Endothelial cell of umbilical vein (primary cell): ENCODE results near the gene LIPG. TPM values are rescaled to one million over a fixed set of nuclear protein-coding genes. Genes with fewer than 3 reads are reported as not detected.

Source experiments
- BruUV-seq: library from RNA; stranded (reverse); fragments of 400-500 nt; replicated peaks from 2 replicates; lab custom pipeline; 2021; lab: Mats Ljungman, UMichigan
- CTCF ChIA-PET: fragments of 300-600, 350-600 bp; sonication (Branson Sonifier 250); formaldehyde crosslinking; loops from one replicate; lab custom pipeline; 2021; ENCODE audit warnings: antibody characterized with exemption, inconsistent platforms; lab: Charles Lee
- POLR2A ChIA-PET: fragments of 300-600, 350-600 bp; sonication (Branson Sonifier 250); formaldehyde crosslinking; loops from one replicate; lab custom pipeline; 2021; ENCODE audit warnings: antibody characterized with exemption, inconsistent platforms; lab: Charles Lee
- DNase-seq: peaks from one replicate; pipeline ENCODE4 v3.0.0-alpha.2; 2011; ENCODE audit warnings: low read depth, low spot score
- FAIRE-seq: peaks from 2 replicates; lab custom pipeline; 2011; peaks lifted over from hg19 to GRCh38; lab: Jason Lieb, UNC
- H2AFZ ChIP-seq: 2 replicates; pipeline ENCODE4 v1.6.0; 2012; ENCODE audit warnings: low read depth, low read length, control low read depth, inconsistent platforms
- H3K27ac ChIP-seq: 2 replicates; pipeline ENCODE4 v1.5.1; 2011; ENCODE audit warnings: low read depth, mild to moderate bottlenecking, control low read depth, low read length, moderate library complexity; ENCODE audit not compliant: insufficient read depth
- H3K27me3 ChIP-seq, 2 experiments: 2 replicates each; pipeline versions ENCODE4 v1.6.0 to v1.6.1; 2011; ENCODE audit warnings: low read length in 2 of 2, mixed read lengths in 1 of 2; ENCODE audit not compliant: control insufficient read depth in 2 of 2, insufficient read depth in 2 of 2
- H3K36me3 ChIP-seq, 2 experiments: 2 replicates in 1 of 2; 3 replicates in 1 of 2; pipeline ENCODE4 v1.5.1; 2011; ENCODE audit warnings: low read length in 2 of 2, mild to moderate bottlenecking in 1 of 2, moderate library complexity in 1 of 2; ENCODE audit not compliant: control insufficient read depth in 2 of 2, insufficient read depth in 2 of 2; ENCODE audit errors: extremely low read depth in 1 of 2
- H3K4me1 ChIP-seq: 3 replicates; pipeline ENCODE4 v1.5.1; 2011; ENCODE audit warnings: mild to moderate bottlenecking, low read length; ENCODE audit not compliant: control insufficient read depth, insufficient read depth; ENCODE audit errors: extremely low read depth
- H3K4me2 ChIP-seq: 2 replicates; pipeline ENCODE4 v1.6.1; 2011; ENCODE audit warnings: low read length, control low read depth, mixed read lengths; ENCODE audit not compliant: insufficient read depth
- H3K4me3 ChIP-seq, 3 experiments: fragments of 200-600 bp in 1 of 3; sonication (generic), shearing (Covaris generic) in 1 of 3; replicated peaks in 1 of 3; 2 replicates each; pipeline ENCODE4 v1.5.1; 2011 to 2016; ENCODE audit warnings: control low read depth in 3 of 3, low read length in 3 of 3, mild to moderate bottlenecking in 2 of 3, inconsistent platforms in 1 of 3, low read depth in 1 of 3, moderate library complexity in 1 of 3; ENCODE audit not compliant: insufficient read depth in 1 of 3
- H3K79me2 ChIP-seq: 2 replicates; pipeline ENCODE4 v1.6.0; 2012; ENCODE audit warnings: low read length, inconsistent platforms; ENCODE audit not compliant: control insufficient read depth, insufficient read depth
- H3K9ac ChIP-seq: replicated peaks from 2 replicates; pipeline ENCODE3; 2011; ENCODE audit warnings: low read length, control low read depth; ENCODE audit not compliant: insufficient read depth; ENCODE audit errors: extremely low read depth
- H3K9me1 ChIP-seq: replicated peaks from 3 replicates; pipeline ENCODE4 v1.6.0; 2011; ENCODE audit warnings: mild to moderate bottlenecking, low read length; ENCODE audit not compliant: control insufficient read depth, insufficient read depth; ENCODE audit errors: extremely low read depth
- H3K9me3 ChIP-seq: replicated peaks from 2 replicates; pipeline ENCODE4 v1.5.1; 2012; ENCODE audit warnings: low read length, inconsistent platforms; ENCODE audit not compliant: control insufficient read depth, insufficient read depth
- H4K20me1 ChIP-seq: replicated peaks from 2 replicates; pipeline ENCODE3; 2011; ENCODE audit warnings: mild to moderate bottlenecking, low read length; ENCODE audit not compliant: control insufficient read depth, insufficient read depth; ENCODE audit errors: extremely low read depth
- EZH2 ChIP-seq: IDR thresholded peaks from 2 replicates; pipeline ENCODE4 v1.6.1; 2012; ENCODE audit warnings: borderline replicate concordance, low read depth, mild to moderate bottlenecking, moderate library complexity, low read length, inconsistent platforms; ENCODE audit not compliant: severe bottlenecking
- FOS ChIP-seq: IDR thresholded peaks from 2 replicates; pipeline ENCODE4 v1.6.1; 2011; ENCODE audit warnings: mild to moderate bottlenecking, low read length, moderate library complexity, borderline replicate concordance; ENCODE audit not compliant: insufficient read depth
- GATA2 ChIP-seq: IDR thresholded peaks from 2 replicates; pipeline ENCODE4 v1.7.0; 2011; ENCODE audit warnings: low read depth, mild to moderate bottlenecking, moderate library complexity, mixed read lengths, low read length; ENCODE audit not compliant: insufficient read length, insufficient read depth
- JUN ChIP-seq: IDR thresholded peaks from 2 replicates; pipeline ENCODE4 v1.6.1; 2011; ENCODE audit warnings: borderline replicate concordance, low read depth; ENCODE audit not compliant: insufficient read length, insufficient read depth
- MYC ChIP-seq: IDR thresholded peaks from one replicate; pipeline ENCODE4 v1.6.1; 2011; ENCODE audit warnings: mild to moderate bottlenecking, low read depth, low read length
- POLR2A ChIP-seq: IDR thresholded peaks from 2 replicates; pipeline ENCODE4 v1.6.1; 2012; ENCODE audit warnings: low read depth, mild to moderate bottlenecking, control low read depth, low read length
- POLR2AphosphoS5 ChIP-seq: IDR thresholded peaks from 2 replicates; pipeline ENCODE4 v1.6.1; 2012; ENCODE audit warnings: low read depth, mild to moderate bottlenecking, control low read depth, low read length, moderate library complexity; ENCODE audit not compliant: insufficient read depth
- dilution Hi-C: fragments of 300-500 bp; cut with MboI; formaldehyde crosslinking; loops from one replicate; pipeline ENCODE4 v1.15.0; 2019; ENCODE audit warnings: low sequenced_read_pairs; ENCODE audit not compliant: extremely low pct_ligation_motif_present
- intact Hi-C: fragments of 100-400 bp; cut with micrococcal nuclease; formaldehyde crosslinking; loops from one replicate; pipeline ENCODE4 v1.10.0; 2022
- polyA plus RNA-seq, 4 experiments: library from polyadenylated mRNA; depleted of rRNA in 3 of 4; stranded (reverse) in 3 of 4; unstranded in 1 of 4; fragments of >200 nt; gene quantifications; 2 replicates each; pipeline versions ENCODE4 v1.2.1 to v1.2.3, GENCODE V29; 2011 to 2012; ENCODE audit warnings: missing spikeins in 1 of 4
- total RNA-seq: library from RNA; stranded (reverse); gene quantifications from 2 replicates; pipeline ENCODE4 v1.2.3, GENCODE V29; 2021
- TF ChIP-seq, protein P1 (sequence below): IDR thresholded peaks from 2 replicates; pipeline ENCODE4 v1.6.1; 2011; ENCODE audit not compliant: insufficient read depth, insufficient read length
- TF ChIP-seq, protein P2 (sequence below), 2 donors: IDR thresholded peaks; 1 replicate in 1 of 2; 2 replicates in 1 of 2; pipeline ENCODE4 v1.5.1; 2011; ENCODE audit warnings: low read length in 2 of 2, mild to moderate bottlenecking in 2 of 2, moderate library complexity in 2 of 2, control low read depth in 1 of 2, inconsistent platforms in 1 of 2, low read depth in 1 of 2; ENCODE audit not compliant: insufficient read depth in 1 of 2; ENCODE audit errors: extremely low read depth in 1 of 2

The LIPG gene
- total and polyA plus RNA-seq, 2 donors (not counting 3 experiments of a cell fraction or from before 2014, with no cell fraction given): 80.6 to 86.3 TPM

DNA sequence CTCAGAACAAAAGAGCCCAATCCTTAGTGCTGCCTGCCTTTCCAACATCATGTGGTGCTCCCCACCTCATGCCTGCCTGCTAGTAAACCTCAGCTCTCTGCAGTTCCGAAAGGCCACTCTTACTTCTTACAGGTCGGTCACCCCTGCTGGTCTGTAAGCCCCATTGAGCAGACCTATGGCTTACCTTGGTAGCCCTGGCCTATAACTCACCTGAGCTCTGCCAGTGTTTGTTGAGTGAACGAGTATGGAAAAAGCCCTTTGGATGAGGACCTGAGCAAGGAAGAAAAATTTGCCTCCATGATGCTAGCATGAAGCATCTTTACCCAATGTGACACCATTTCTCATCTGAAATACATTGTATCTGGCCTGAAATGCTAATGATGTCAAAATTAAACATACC lies 83.3 kb downstream of the LIPG start:
- Histone ChIP-seq H3K4me2 (no peak overlapping the region), H3K36me3 (no peaks in the 10 kb centered on the region), H3K79me2 (no peaks in the 10 kb centered on the region), H3K9me1 (no peaks in the 10 kb centered on the region), H3K9ac (no peak overlapping the region), H2AFZ (no peak overlapping the region), H3K27ac (no peak overlapping the region), H3K4me3 (no peak overlapping the region), H3K4me1 (peaks cover 10% of the 10 kb centered on the region), H4K20me1 (no peaks in the 10 kb centered on the region), H3K9me3 (no peaks in the 10 kb centered on the region), H3K27me3 (no peaks in the 10 kb centered on the region)
- POLR2A ChIA-PET: no interaction called here
- CTCF ChIA-PET: no interaction called here
- no TSS peak for BruUV-seq
- no peak for DNase-seq
- dilution Hi-C loops: no loop called here
- intact Hi-C loops: loop anchor here (5.0 kb wide), 2 partner anchors 42 to 83 kb away; partner anchors contain the start of gene LIPG
- TF ChIP-seq GATA2: no peak
- TF ChIP-seq EZH2: no peak
- no peak for TF ChIP-seq MYC
- TF ChIP-seq FOS: no peak
- no peak for TF ChIP-seq POLR2A
- no peak for TF ChIP-seq JUN
- TF ChIP-seq, protein P1, sequence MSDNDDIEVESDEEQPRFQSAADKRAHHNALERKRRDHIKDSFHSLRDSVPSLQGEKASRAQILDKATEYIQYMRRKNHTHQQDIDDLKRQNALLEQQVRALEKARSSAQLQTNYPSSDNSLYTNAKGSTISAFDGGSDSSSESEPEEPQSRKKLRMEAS: no peak
- no peak for FAIRE-seq

DNA sequence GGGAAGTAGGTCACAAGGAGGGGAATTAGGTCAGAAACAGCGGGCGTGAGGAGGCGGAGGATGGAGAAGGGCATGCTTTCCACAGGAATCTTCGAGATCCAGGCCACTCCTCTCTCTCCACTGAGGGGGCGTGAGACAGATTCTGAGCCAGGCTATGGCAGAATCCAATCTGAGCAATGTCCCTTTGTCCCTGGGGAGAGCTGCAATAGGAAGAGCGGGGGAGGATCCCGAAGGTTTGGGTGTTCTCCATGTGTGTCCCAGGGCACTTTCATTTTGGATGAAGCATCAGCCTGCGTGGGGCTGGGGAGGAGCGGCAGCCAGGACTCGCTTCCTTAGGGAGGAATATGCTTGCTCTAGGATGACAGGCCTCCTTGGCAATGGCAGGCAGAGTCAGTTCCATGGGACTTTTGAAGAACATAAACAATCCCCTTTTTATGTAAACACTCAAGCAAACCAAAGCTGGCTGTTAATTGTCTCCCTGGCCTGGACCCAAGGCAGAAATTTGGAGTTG lies 84.0 kb downstream of the LIPG start:
- DNase-seq (no peak), FAIRE-seq (no peak)
- Histone ChIP-seq H3K9me1 (no peaks in the 10 kb centered on the region), H3K4me2 (no peak overlapping the region), H2AFZ (no peak overlapping the region), H3K27ac (no peak overlapping the region), H3K9me3 (no peaks in the 10 kb centered on the region), H3K79me2 (no peaks in the 10 kb centered on the region), H3K36me3 (no peaks in the 10 kb centered on the region), H4K20me1 (no peaks in the 10 kb centered on the region), H3K27me3 (no peaks in the 10 kb centered on the region), H3K4me1 (peaks cover 10% of the 10 kb centered on the region), H3K4me3 (no peak overlapping the region), H3K9ac (no peak overlapping the region)
- TF ChIP-seq EZH2: no peak
- TF ChIP-seq GATA2: no peak
- TF ChIP-seq, protein P1: no peak
- no peak for TF ChIP-seq POLR2AphosphoS5
- TF ChIP-seq, protein P2, sequence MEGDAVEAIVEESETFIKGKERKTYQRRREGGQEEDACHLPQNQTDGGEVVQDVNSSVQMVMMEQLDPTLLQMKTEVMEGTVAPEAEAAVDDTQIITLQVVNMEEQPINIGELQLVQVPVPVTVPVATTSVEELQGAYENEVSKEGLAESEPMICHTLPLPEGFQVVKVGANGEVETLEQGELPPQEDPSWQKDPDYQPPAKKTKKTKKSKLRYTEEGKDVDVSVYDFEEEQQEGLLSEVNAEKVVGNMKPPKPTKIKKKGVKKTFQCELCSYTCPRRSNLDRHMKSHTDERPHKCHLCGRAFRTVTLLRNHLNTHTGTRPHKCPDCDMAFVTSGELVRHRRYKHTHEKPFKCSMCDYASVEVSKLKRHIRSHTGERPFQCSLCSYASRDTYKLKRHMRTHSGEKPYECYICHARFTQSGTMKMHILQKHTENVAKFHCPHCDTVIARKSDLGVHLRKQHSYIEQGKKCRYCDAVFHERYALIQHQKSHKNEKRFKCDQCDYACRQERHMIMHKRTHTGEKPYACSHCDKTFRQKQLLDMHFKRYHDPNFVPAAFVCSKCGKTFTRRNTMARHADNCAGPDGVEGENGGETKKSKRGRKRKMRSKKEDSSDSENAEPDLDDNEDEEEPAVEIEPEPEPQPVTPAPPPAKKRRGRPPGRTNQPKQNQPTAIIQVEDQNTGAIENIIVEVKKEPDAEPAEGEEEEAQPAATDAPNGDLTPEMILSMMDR (IDR thresholded peaks at IDR 0.05; ENCODE audit: extremely low read depth in 1 of 2, insufficient read depth in 1 of 2, low read depth in 1 of 2, low read length in 2 of 2): no peak
- no peak for TF ChIP-seq MYC
- no peak for TF ChIP-seq FOS
- dilution Hi-C loops: no loop called here
- no TSS peak for BruUV-seq
- POLR2A ChIA-PET: no interaction called here
- CTCF ChIA-PET: no interaction called here
- intact Hi-C loops: loop anchor here (5.0 kb wide), 2 partner anchors 41 to 84 kb away; partner anchors contain the start of gene LIPG
